GM21526 (cell line): Measurements from ENCODE around the gene FSD1.
A peak's percentile ranks its signal among the peaks of the same experiment; 100 is the strongest.
"Not testable (repeated sequence)": the region's sequence is repeated elsewhere in the genome, so short reads cannot be mapped to it uniquely, and the experiment has no call there.

ENCODE experiments used
- ATAC-seq: cut with Tn5 transposase; IDR thresholded peaks from one replicate; pipeline ENCODE4 v1.9.1; 2021; ENCODE audit warnings: moderate library complexity; ENCODE audit not compliant: unreplicated experiment, low FRiP score

Gene FSD1

DNA sequence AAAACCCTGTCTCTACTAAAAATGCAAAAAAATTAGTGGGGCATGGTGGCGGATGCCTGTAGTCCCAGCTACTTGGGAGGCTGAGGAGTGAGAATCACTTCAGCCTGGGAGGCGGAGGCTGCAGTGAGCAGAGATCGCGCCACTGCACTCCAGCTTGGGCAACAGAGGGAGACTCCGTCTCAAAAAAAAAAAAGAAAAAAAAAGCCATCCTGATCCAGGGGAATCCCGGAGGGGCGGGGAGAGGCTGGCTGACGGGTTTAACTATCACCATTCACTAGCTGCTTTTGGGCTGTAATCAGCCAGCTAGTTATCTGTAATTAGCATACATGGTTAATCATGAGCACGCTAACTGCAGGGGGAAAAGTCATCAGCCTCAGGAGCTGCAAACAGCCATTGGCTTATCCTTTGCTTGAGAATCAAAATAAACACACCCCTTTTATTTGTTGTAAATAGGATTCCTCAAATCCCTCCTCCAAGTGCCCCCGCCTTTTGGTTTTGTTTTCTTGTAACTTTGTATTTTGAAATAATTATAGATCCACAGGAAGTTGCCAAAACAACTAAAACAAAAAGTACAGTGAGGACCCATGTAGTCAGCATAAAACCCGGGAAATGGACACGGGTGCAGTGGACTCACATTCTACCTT, 9.6 kb downstream of the FSD1 start:
- no peak for ATAC-seq

DNA sequence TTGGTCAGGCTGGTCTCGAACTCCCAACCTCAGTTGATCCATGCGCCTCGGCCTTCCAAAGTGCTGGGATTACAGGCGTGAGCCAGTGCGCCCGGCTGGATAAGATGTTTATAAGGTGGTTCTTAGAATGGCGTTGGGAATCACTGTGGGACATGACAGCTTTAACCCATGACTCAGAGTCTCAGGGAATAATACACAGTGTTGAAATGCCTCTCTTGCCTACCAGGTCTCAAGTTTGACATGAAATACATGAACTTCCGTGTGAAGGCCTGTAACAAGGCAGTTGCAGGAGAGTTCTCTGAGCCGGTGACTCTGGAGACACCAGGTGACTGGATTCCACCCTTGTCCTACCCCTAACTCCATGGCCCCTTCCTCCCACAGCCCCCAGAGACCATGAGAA, 12.6 kb downstream of the FSD1 start:
- ATAC-seq: no peak

- no peak for ATAC-seq
Observed at GRCh38 chr19:4318460-4318859, 14.1 kb downstream of the FSD1 start.

DNA sequence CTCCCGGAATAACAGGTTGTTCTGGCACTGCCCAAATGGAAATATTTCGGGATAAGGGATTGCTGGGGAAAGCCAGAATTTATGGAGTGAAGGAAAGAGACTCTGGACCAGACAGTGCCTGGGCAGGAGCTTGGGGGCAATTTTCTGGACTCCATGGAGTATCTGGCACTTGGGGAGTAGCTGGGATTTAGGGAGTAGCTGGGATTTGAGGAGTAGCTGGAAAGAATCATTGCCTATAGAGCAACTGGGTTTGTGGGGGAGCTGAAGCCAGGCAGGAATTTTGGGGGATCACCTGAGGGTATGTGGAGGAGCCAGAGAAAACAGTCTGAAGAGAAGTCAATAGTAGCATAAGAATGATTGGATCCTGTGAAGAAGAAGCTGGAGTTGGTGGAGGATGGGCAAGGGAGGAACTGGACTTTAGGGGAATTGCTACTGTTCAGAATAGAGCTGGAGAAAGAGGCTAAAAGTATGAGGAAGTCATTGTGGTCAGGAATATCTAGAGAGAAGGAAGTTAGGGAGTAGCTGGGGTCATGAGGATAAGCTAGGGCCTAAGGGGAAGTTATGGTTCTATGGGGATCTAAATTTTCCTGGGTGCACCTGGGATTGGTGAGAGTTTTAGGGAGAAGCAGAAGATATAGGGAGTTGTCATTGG, 14.8 kb downstream of the FSD1 start:
- ATAC-seq: no peak

DNA sequence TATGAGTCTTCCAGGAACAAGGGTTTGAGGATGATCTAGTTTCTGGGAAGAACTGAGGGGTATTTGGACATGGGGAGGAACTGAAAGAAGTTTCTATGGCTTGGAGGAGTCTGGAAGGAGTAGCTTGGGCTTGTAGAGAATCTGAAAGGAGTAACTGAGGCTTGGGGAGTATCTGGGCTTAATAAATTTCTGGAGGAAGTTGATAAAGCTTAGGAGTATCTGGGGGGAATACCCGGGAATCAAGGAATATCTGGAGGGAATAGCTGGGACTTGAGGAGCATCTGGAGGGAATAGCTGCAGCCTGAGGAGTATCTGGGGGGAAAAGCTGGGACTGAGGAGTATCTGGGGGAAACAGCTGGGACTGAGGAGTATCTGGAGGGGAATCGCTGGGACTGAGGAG, 16.0 kb downstream of the FSD1 start:
- no peak for ATAC-seq

DNA sequence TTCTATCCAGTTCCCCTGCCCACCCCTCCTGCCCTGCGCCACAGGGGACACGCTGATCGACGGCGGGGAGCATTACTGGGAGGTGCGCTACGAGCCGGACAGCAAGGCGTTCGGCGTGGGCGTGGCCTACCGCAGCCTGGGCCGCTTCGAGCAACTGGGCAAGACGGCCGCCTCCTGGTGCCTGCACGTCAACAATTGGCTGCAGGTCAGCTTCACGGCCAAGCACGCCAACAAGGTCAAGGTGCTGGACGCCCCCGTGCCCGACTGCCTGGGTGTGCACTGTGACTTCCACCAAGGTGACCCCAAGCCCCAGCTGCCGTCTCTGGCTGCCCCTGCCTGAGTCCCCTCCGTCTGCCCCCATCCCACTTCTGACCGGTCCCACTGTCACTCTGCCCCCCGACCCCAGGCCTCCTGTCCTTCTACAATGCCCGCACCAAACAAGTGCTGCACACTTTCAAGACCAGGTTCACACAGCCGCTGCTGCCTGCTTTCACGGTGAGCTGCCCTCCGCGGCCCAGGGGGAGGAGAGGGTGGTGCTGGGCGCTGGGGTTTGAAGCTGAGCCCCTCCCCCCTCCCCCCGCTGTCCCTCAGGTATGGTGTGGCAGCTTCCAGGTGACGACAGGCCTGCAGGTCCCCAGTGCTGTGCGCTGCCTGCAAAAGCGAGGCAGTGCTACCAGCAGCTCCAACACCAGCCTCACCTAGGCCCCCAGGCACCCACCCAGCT, 18.7 kb downstream of the FSD1 start:
- ATAC-seq: no peak

DNA sequence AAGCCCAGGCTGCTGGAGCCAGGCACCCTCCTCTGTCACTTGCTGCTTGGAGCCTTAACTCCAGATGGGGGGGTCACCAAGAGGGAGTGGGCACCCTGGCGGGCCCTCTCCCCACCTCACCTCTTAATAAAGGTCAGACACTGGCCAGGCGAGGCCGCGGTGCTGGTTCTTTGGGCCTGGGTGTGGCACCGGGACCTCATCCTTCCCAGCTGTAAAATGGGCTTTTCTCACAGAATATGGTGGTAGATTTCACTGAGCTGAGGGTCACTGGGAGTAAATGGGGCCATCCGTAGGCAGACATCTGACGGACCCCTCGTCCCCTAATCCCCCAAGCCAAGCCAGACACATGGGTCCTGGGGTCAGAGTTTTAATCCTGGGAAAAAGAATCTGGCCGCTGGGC, 19.3 kb downstream of the FSD1 start:
- no peak for ATAC-seq

DNA sequence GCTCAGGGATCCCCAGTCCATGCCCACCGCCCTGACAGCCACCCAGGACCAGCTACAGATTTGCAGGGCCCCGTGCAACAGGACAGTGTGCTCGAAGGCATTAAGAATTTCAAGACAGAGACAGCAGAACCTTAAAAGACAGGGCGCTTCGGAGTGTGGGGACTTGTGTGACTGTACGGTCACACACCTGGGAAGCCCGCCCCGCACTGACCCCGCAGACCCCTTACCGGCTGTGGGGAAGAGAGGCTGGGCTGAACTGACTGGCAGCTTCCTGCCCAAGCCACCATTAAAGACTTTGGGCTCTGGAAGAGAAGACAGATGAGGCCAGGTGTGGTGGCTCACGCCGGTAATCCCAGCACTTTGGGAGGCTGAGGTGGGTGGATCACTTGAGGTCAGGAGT, 19.8 kb downstream of the FSD1 start:
- ATAC-seq: no peak

GRCh38 chr19:4326215-4326836, 21.9 kb downstream of the FSD1 start:
- no peak for ATAC-seq

- ATAC-seq: no peak
Observed at GRCh38 chr19:4326837-4327251, 22.4 kb downstream of the FSD1 start.

DNA sequence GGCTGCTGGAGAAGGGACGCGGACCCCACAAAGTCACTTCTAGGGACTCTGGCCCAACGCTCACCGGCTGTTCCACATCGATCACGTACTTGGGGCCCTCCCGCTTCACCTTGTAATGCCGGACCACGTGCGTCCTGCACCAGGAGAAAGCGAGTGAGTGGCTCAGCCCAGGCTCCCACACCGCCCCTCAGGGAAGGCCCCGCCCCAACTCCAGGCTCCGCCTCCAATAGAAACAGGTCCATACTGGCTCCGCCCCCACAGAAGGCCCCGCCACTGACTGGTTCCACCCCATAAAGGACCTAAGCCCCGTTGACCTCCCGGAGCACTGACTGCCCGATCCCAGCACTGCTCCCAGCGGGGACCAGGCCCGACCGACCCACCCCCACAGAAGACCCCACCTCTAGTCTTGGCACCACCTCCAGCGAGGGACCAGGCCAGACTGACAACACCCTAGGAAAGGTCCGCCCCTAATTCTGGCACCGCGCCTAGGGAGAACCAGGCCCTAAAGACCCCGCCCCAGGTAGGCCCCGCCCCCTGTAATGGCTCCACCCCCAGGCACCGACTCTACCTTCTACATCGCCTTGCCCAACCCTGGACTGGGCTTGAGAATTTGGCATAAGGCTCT, 23.0 kb downstream of the FSD1 start:
- ATAC-seq: peak; percentile 4

- ATAC-seq: peak; percentile 13
Observed at GRCh38 chr19:4327877-4328242, 23.5 kb downstream of the FSD1 start.

DNA sequence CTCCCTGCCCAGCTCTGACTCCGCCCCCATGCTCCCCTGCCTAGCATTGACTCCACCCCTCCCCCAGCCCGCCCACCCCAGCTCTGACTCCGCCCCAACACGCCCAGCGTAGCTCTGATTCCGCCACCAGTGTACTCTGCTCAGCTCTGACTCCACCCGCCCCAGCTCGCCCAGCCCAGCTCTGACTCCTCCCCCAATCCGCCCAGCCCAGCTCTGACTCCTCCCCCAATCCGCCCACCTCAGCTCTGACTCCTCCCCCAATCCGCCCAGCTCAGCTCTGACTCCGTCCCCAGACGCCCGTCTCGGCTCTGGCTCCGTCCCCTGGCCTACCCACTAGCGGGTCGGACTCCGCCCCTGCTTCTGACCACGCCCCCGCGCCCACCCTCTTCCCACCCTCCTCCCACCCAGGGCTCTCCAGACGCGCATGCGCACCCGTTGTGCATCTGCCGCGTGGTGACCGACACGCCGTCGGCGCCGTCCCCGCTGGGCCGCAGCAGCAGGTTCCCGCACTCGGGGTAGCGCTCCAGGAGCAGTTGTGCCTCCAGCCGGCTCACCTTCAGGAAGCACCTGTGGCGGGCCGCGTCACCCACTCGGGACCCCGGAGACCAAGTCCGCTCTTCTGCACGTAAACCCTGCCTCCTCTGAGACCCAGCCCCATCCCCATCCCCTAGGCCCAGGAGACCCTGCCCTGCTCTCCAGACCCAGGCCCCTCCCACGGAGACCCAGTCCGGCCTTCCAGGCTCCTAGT, 24.0 kb downstream of the FSD1 start:
- peak; percentile 57 for ATAC-seq

DNA sequence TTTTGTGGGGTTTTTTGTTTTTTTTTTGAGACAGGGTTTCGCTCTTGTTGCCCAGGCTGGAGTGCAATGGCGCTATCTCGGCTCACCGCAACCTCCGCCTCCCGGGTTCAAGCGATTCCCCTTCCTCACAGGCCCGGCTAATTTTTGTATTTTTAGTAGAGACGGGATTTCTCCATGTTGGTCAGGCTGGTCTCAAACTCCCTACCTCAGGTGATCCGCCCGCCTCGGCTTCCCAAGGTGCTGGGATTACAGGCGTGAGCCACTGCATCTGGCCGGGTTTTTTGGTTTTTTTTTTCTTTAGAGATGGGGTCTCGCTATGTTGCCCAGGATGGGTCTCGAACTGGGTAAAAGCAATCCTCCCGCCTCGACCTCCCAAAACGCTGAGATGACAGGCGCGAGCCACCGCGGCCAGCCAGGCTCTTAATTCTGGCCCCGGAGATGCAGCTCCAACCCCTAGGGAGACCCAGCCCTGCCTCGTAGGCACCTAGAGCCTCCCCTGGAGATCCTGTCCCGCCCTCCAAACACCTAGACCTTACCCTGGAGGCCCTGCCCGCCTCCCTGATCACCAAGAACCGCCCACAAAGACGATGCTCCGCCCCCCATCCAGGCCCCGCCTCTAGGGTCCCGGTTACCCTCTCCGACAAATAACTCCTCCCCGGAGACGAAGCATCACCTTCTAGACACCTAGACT, 24.7 kb downstream of the FSD1 start:
- ATAC-seq: not testable (repeated sequence)

DNA sequence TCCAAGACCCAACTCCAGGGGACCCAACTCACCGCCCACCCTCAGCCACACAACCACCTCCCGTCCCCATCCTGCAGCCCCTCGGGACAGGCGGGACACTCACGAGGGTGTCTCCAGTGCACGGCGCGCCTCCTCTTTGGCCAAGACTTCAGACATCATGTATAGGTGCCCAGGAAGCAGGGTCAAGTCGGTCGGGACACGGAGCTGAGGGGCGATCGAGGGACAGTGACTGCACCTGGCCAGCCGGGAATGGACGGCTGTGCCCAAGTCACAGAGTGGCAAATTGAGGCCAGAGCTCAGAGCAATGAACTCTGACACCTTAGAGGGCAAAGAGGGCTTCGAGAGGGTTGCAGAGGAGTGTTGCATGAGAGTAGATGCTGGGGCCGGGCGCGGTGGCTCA, 25.5 kb downstream of the FSD1 start:
- no peak for ATAC-seq

GRCh38 chr19:4334929-4335570, 30.7 kb downstream of the FSD1 start:
- ATAC-seq: no peak

DNA sequence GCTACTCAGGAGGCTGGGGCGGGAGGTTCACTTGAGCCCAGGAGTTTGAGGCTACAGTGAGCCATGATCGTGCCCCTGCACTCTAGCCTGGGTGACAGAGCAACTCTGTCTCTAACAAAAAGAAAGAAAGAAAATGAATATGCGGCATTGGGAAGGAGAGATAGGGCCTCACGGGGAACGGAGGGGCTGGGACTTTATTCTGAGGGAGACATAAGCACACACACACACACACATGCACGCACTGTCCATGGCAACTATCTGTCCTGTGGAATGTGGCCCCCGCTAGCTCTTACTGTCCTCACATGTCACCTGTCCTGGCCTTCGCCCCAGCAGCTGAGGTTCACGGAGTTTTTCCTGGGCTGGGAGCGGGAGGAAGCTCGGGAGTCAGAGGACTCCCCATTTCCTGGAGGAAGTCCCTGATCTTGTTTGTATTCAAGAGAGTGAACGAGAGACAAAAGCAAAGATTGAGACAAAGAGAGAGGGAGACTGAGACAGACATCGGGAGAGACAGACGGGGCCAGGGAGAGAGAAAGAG, 33.6 kb downstream of the FSD1 start:
- no peak for ATAC-seq

DNA sequence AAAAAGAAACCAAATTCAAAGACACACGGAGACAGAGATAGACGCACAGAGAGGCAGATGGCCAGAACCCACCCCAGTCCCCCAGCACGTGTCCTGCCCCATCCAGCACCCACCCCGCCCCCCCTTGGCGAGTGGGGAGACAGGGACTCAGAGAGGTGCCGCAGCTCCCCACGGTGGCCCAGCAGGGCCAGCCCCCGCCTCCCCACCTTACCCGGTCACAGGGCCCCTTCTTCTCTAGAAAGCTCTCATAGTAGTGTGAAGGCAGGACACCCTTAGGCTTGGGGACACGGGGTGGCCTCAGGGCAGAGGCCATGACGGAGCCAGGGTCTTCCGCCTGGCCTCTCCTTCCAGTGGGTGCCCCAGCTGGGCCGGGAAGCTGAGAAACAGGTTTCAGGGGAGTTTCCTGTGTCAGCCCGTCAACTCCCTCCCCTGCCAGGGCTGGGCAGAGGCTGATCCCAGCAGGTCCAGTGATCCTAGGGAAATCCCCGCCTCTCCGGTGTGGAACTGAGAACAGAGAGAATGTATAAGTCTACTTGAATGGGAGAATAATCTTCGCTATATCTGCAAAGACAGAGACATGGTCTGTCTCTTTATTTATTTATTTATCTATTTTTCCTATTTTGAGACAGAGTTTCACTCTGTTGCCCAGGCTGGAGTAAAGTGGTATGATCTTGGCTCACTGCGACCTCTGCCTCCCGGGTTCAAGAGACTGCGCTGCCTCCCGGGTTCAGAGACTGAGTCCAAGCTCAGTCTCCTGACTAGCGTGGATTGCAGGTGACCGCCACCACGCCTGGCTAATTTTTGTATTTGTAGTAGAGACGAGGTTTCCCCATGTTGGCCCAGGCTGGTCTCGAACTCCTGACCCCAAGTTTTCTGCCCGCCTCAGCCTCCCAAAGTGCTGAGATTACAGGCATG, 34.3 kb downstream of the FSD1 start, which contains the start of gene STAP2:
Gene STAP2, minus strand, starts transcription at position 387 of the 915 bp plus-strand sequence. Its CDS starts 74 bp downstream, at position 313.
- no peak for ATAC-seq
